Calu3 (cell line): Measurements from ENCODE around the gene POLDIP3. TPM values are rescaled to one million over a fixed set of nuclear protein-coding genes. Genes with fewer than 3 reads are reported as not detected.

Experiments used
- BruUV-seq: library from RNA; stranded (reverse); fragments of 400-500 nt; replicated peaks from 2 replicates; lab custom pipeline; 2021; lab: Mats Ljungman, UMichigan
- CTCF ChIA-PET: fragments of 300-600 bp; sonication (Branson Sonifier 250); formaldehyde crosslinking; loops from one replicate; lab custom pipeline; 2022; ENCODE audit warnings: antibody characterized with exemption; lab: Charles Lee
- DNase-seq: peaks from one replicate; pipeline ENCODE4 v3.0.0; 2022
- H3K27ac Mint-ChIP-seq: one replicate; pipeline ENCODE4 v1.8.0; 2022; ENCODE audit warnings: mixed read lengths; ENCODE audit not compliant: unreplicated experiment
- H3K27me3 Mint-ChIP-seq: one replicate; pipeline ENCODE4 v1.8.0; 2022; ENCODE audit warnings: mixed read lengths; ENCODE audit not compliant: unreplicated experiment
- H3K36me3 Mint-ChIP-seq: one replicate; pipeline ENCODE4 v1.8.0; 2022; ENCODE audit warnings: mild to moderate bottlenecking, moderate library complexity, mixed read lengths; ENCODE audit not compliant: insufficient read depth, unreplicated experiment
- H3K4me1 Mint-ChIP-seq: one replicate; pipeline ENCODE4 v1.8.0; 2022; ENCODE audit warnings: mild to moderate bottlenecking, low read depth, mixed read lengths; ENCODE audit not compliant: unreplicated experiment
- H3K4me3 Mint-ChIP-seq: one replicate; pipeline ENCODE4 v1.8.0; 2022; ENCODE audit warnings: mild to moderate bottlenecking, low read depth, moderate library complexity, mixed read lengths; ENCODE audit not compliant: unreplicated experiment
- H3K9me3 Mint-ChIP-seq: one replicate; pipeline ENCODE4 v1.8.0; 2022; ENCODE audit warnings: low read depth, mixed read lengths; ENCODE audit not compliant: unreplicated experiment
- intact Hi-C: fragments of 100-400 bp; cut with micrococcal nuclease; formaldehyde crosslinking; loops from one replicate; pipeline ENCODE4 v1.10.0; 2022; ENCODE audit not compliant: unreplicated experiment
- total RNA-seq: library from RNA; stranded (reverse); gene quantifications from 2 replicates; pipeline ENCODE4 v1.2.3, GENCODE V29; 2022
- TF ChIP-seq, protein P1 (sequence below): fragments of 200-600 bp; IDR thresholded peaks from one replicate; pipeline ENCODE4 v1.8.0; 2022; ENCODE audit warnings: antibody characterized with exemption; ENCODE audit not compliant: unreplicated experiment

Gene POLDIP3
- total RNA-seq, 1 experiment from 2014 or later, result 60.1 TPM

DNA sequence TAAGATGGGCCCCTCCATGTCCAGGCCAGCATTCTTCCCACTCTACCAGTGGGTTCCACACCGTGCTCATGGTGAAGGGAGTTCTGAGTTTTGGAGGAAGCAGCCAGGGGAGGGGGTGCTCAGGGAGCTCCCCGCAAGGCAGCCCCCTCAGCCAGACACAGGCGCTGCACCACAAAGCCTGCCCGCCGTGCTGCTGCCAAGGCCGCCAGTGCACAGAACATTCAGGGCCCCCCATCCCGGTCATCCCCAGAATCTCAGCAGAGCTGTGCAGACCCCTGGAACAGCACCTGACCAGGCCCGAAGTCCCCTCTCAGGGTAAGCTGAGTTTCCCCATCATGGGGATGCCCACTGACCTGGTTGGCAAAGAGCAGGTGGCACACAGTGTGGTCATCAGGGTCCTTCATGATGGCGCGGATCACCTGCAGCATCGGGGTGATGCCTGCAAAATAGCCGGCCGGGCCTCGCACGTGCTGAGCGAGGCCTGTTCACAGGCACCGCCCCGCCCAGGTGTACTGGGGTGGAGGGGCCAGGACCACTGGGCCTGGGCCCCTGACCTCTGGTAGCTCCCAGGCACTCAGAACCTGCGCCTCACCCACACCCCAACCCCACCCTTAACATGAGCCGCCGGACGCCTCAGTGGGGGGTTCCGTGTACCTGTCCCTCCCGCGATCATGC lies 12.4 kb upstream of the POLDIP3 start:
- CTCF ChIA-PET, result no interaction called here
- Mint-ChIP-seq H3K27me3 (no peaks in the 10 kb centered on the region), H3K36me3 (peaks cover 57% of the 10 kb centered on the region), H3K27ac (no peak overlapping the region), H3K9me3 (no peaks in the 10 kb centered on the region), H3K4me1 (no peaks in the 10 kb centered on the region), H3K4me3 (no peak overlapping the region)
- DNase-seq, result no peak
- intact Hi-C loops, result no loop called here
- BruUV-seq, result no TSS peak
- TF ChIP-seq, protein P1, sequence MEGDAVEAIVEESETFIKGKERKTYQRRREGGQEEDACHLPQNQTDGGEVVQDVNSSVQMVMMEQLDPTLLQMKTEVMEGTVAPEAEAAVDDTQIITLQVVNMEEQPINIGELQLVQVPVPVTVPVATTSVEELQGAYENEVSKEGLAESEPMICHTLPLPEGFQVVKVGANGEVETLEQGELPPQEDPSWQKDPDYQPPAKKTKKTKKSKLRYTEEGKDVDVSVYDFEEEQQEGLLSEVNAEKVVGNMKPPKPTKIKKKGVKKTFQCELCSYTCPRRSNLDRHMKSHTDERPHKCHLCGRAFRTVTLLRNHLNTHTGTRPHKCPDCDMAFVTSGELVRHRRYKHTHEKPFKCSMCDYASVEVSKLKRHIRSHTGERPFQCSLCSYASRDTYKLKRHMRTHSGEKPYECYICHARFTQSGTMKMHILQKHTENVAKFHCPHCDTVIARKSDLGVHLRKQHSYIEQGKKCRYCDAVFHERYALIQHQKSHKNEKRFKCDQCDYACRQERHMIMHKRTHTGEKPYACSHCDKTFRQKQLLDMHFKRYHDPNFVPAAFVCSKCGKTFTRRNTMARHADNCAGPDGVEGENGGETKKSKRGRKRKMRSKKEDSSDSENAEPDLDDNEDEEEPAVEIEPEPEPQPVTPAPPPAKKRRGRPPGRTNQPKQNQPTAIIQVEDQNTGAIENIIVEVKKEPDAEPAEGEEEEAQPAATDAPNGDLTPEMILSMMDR, result no peak

DNA sequence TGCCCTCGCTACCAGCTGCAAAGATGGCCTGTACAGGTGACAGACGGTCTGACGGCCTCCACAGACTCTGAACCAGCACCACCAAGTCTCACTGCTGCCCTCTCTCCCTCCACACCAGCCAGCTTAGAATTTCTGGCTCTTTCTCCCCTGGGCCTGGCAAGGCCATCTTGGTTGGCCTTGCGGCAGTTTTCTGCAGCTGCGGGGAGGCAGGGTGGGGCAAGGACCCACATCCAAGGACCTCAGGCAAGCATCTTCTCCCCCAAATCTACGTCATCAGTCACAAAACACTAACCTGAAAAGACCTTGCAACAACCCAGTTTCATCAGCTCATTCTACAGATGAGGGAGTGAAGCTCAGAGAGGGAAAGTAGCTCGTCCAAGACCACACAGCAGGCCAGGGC lies 11.7 kb upstream of the POLDIP3 start:
- peaks cover 4% of the 10 kb centered on the region for H3K4me1 Mint-ChIP-seq
- CTCF ChIA-PET, result no interaction called here

DNA sequence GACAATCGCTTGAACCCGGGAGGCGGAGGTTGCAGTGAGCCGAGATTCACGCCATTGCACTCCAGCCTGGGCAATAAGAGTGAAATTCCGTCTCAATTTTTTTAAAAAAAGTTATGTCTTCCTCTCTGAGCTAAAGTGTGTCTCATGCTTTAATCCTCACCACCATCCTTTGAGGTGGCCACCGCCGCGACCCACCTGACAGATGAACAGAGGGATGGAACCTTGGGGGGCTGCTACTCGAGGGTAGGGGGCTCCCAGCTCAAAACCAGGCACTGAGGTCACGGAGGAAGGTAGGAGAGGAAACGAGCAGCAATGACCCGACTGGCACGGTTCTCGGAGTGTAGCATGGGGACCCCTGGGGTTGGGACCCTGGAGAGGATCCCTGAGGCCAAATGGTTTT lies 10.7 kb upstream of the POLDIP3 start:
- CTCF ChIA-PET, result no interaction called here
- BruUV-seq, result no TSS peak
- H3K4me1 Mint-ChIP-seq, result peaks cover 8% of the 10 kb centered on the region
- H3K27me3 Mint-ChIP-seq, result no peaks in the 10 kb centered on the region
- intact Hi-C loops, result no loop called here
- TF ChIP-seq, protein P1, result no peak
- H3K36me3 Mint-ChIP-seq, result peaks cover 57% of the 10 kb centered on the region
- no peak overlapping the region for H3K4me3 Mint-ChIP-seq
- H3K27ac Mint-ChIP-seq, result no peak overlapping the region
- H3K9me3 Mint-ChIP-seq, result no peaks in the 10 kb centered on the region
- no peak for DNase-seq

More for the DNA sequence above, 11.7 kb upstream of the POLDIP3 start:
- intact Hi-C loops, result no loop called here
- BruUV-seq, result no TSS peak
- H3K27me3 Mint-ChIP-seq, result no peaks in the 10 kb centered on the region
- no peaks in the 10 kb centered on the region for H3K9me3 Mint-ChIP-seq
- no peak for DNase-seq
- TF ChIP-seq, protein P1, result no peak
- no peak overlapping the region for H3K27ac Mint-ChIP-seq
- no peak overlapping the region for H3K4me3 Mint-ChIP-seq
- H3K36me3 Mint-ChIP-seq, result peaks cover 59% of the 10 kb centered on the region

DNA sequence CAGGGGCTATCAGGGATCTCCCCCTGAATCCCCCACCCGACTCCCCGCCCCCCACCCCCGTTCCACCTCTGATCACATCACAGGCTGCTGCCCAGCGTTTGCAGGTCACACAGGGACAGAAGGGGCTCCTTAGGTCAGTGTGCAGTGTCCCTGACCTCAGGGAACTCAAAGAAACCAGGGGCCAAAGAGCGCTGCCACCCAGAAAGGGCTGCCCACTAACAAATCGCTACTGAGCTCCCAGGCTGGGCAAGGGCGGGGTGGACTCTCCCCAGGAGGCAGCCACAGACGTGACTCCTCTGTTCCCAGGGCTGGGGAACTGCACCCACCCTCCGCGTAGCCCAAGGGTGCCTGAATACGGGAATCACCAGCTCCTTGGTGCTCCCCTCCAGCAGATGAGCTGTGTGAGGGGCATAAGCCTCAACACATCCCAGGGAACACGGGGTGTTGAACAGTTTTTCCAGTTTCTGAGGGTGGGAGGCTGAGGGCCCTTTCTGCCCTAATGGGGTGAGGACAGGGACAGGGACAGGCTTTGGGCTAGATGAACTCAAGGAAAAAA lies 9.9 kb upstream of the POLDIP3 start:
- Mint-ChIP-seq H3K4me1 (peaks cover 8% of the 10 kb centered on the region), H3K4me3 (no peak overlapping the region), H3K27me3 (no peaks in the 10 kb centered on the region), H3K27ac (no peak overlapping the region), H3K9me3 (no peaks in the 10 kb centered on the region), H3K36me3 (peaks cover 62% of the 10 kb centered on the region)
- intact Hi-C loops, result no loop called here
- TF ChIP-seq, protein P1, result no peak
- CTCF ChIA-PET, result interaction anchor here (0.6 kb wide), 1 partner anchor 26 kb away, joined by 7 read pairs; no protein-coding TSS in a partner anchor
- DNase-seq, result no peak
- no TSS peak for BruUV-seq
